GM12801 (cell line): ENCODE results near the gene WFDC1.

Experiments
- CTCF ChIP-seq: IDR thresholded peaks from one replicate; pipeline ENCODE4 v1.5.1; 2011; ENCODE audit warnings: control low read depth; ENCODE audit not compliant: insufficient read length; ENCODE audit errors: extremely low read depth

Gene WFDC1, protein sequence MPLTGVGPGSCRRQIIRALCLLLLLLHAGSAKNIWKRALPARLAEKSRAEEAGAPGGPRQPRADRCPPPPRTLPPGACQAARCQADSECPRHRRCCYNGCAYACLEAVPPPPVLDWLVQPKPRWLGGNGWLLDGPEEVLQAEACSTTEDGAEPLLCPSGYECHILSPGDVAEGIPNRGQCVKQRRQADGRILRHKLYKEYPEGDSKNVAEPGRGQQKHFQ

DNA sequence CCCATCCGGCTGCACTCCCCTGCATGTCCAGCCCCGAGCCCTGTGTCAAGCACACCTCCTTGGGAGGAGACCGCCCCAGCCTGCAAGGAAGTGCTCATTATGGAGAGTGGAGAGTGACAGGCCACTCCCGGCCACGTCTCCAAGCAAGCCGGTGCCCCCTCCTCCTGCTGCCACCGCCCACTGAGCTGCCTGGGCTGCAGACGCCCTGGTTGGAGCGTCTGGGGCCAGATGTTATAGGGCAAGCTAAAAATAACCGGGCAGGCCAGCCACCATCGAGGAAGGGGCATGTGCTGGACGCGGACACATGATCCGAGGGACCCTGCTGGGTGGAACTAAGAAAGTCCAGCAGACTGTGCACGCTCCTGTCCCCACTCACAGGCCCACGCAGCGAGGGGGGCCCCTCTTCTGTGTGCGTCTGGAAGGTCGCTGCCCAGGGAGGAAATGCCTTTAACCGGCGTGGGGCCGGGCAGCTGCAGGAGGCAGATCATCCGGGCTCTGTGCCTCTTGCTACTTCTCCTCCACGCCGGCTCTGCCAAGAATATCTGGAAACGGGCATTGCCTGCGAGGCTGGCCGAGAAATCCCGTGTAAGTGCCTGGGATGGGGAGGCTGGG lies at the start of gene WFDC1:
WFDC1 (plus strand) TSS at position 348 of the 612 bp plus-strand sequence; CDS start at position 442, 94 bp downstream.
- TF ChIP-seq CTCF = no peak

DNA sequence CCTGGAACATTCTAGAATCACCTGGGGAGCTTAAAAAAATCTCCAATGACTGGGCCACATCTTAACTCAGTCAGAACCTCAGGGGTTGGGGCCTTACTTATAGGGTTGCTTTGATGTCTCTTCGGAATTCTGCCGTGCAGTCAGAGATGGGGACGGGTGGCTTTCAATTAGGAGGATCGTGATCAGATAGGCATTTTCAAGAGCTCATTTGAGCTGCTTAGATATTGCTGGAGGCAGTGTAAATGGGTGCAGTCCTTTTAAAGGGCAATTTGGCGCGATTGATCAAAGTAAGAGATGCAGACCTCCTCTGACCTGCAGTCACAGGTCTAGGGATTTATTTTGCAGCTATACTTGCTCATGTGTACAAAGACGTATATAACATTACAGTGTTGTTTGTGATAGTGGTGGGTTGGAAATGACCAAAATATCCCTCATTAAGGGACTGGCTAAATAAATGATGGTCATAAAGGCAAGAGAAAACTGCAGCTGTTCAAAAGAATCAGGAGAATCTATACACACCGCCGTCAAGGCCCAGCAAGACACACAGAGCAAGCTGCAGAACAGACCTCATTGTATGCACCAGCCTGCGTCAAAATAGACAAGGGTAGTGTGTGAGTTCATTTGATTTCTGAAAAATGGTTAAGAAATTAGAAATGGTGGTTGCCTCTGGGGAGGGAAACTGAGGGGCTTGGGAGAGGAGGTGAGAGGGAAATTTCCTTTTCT lies 48.6 kb upstream of the WFDC1 start:
- no peak for TF ChIP-seq CTCF

DNA sequence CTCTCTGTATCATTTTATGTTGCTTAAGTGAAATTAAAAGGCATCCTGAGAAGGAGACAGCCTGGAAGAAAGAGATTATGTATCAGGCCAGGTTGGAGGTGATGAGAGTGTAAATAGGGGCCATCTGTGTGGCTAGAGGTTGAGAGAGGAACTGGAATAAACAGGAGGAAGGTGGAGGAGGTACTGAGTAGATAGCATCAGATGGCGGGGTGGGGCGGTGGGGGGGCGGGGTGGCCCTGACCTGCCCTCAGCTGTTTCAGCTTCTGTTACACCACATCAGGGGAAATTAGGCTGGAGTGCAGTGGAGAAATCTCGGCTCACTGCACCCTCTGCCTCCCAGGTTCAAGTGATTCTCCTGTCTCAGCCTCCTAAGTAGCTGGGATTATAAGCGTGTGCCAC lies 48.0 kb upstream of the WFDC1 start:
- no peak for TF ChIP-seq CTCF

DNA sequence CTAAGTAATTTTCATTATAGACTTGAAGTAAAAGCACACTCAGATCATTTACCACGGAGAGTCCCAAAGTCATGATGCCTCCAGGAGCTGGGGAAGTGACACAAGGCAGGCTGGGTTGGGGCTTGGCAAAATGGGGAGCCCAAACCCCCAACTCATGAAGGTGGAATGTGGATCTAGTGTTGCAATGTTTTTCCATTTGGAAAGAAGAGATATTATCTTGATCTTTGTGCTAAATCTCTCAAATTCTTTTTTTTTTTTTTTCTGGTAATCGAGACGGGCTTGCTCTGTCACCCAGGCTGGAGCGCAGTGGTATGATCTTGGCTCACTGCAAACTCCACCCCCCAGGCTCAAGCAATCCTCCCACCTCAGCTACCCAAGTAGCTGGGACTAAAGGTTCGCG lies 47.3 kb upstream of the WFDC1 start:
- no peak for TF ChIP-seq CTCF

DNA sequence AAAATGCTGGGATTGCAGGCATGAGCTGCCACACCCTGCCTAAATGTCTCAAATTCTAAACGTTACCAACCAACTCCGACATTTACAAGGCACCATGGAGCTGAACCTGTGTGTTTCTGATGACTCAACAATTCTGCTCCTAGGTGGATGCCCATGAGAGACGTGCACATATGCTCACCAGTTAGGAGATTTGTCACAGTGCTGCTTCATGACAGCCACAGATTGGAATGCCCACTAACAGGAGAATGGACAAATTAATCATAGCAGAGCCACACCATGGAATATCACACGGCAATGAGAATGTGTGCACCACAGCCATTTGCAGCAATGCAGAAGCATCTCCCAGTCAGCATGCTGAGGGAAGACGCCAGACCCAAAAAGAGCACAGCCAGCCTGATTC lies 46.8 kb upstream of the WFDC1 start:
- no peak for TF ChIP-seq CTCF

DNA sequence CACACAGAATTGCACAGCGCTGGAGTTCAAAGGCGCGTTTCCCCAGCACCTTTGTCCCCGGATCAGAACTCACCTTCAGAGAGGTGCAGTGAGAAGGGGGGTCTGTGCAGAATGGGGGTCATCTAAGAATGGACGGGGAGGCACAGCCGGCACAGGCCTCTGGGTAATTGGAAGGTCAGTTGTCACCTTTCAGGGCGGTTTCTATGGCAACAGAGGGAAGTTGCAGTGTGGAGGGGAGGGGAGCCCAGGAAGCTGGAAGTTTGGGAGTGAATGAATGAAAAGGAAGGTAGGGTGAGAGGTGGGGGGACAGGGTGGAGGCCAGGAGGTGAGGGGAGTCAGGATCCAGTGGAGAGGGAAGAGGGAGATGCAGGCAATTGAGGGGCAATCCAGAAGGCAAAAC lies 42.5 kb upstream of the WFDC1 start:
- no peak for TF ChIP-seq CTCF

GRCh38 chr16:84253173-84253572 lies 41.5 kb upstream of the WFDC1 start:
- no peak for TF ChIP-seq CTCF
